IPS DF 4.7 (cell line): ENCODE measurements around the gene CEMIP2.
"Not testable (repeated sequence)": the region's sequence is repeated elsewhere in the genome, so short reads cannot be mapped to it uniquely, and the experiment has no call there.

Source experiments
- DNase-seq: peaks from one replicate; pipeline ENCODE4 v3.0.0-alpha.2; 2013; ENCODE audit warnings: low spot score; ENCODE audit errors: extremely low read depth

Gene CEMIP2

GRCh38 chr9:71678999-71679398 lies 89.3 kb downstream of the CEMIP2 start:
- no peak for DNase-seq

GRCh38 chr9:71677209-71677608 lies 91.1 kb downstream of the CEMIP2 start:
- no peak for DNase-seq

DNA sequence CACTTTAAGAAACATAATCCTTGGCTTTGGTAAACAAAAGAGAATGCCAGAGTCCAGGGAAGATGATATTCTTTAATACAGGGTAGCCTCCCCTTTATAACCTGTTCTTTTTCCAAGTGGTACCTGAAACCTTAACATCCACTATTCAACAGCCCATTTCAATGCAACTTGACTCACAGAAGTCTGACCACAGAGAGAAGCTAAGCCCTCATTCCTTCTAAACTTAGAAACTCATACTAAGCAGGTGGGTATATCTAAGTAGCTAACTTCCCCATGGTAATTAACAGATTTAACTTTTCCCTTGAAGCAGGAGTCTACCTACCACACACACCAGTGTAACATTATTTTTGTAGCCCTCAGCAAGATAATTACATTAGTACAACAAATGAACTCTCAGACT lies 91.9 kb downstream of the CEMIP2 start:
- no peak for DNase-seq

DNA sequence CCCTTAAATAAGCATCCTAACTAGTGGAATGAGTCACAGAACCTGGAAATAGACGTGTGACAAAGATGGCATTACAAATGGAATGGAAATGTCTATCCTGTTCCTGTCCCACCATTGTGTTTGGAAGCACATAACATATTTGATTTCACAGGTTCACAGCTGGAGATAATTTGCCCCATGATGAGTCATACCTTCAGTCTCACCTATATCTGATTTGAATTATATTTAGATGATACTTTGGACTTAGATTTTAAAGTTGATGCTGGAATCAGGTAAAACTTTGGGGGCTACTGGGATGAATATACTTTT lies 92.5 kb downstream of the CEMIP2 start:
- no peak for DNase-seq

- DNase-seq = no peak
These were observed 93.0 kb downstream of the CEMIP2 start for GRCh38 chr9:71675105-71675856.

GRCh38 chr9:71672573-71672972 lies 95.7 kb downstream of the CEMIP2 start:
- DNase-seq = no peak

DNA sequence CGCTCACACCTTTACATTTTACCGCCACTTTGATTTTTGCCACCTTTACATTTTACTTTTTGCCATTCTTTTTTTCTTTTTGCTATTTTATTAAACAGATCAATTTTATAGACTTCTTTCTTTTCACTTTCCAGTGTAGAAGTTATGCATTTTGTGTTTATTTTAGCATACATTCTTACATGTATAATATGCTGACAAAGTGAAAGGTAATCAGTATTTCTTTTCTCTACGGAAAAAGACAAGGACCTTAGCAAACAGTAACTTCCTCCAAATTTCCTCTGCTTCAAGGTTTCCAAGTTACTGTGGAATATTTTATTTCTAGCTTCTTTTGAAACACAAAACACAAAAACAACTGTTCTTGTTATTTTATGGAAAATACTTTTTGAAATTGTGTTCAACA lies 97.0 kb downstream of the CEMIP2 start:
- DNase-seq = no peak

DNA sequence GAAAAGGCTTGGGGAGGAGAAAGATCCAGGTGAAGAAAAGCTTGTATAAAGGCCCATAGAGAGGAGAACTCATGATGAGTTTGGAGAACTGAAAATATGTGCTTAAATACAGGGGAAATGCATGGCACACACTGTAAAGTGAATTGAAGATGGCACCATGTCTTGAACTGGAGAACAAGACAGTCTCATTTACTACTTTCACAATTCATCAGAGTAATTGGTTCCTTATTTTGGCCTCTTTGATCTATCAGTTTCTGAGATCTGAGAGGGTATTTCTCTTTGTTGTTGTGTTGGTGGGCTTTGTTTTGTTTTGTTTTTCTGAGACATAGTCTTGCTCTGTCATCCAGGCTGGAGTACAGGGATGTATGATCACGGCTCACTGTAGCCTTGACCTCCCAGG lies 98.2 kb downstream of the CEMIP2 start:
- no peak for DNase-seq

DNA sequence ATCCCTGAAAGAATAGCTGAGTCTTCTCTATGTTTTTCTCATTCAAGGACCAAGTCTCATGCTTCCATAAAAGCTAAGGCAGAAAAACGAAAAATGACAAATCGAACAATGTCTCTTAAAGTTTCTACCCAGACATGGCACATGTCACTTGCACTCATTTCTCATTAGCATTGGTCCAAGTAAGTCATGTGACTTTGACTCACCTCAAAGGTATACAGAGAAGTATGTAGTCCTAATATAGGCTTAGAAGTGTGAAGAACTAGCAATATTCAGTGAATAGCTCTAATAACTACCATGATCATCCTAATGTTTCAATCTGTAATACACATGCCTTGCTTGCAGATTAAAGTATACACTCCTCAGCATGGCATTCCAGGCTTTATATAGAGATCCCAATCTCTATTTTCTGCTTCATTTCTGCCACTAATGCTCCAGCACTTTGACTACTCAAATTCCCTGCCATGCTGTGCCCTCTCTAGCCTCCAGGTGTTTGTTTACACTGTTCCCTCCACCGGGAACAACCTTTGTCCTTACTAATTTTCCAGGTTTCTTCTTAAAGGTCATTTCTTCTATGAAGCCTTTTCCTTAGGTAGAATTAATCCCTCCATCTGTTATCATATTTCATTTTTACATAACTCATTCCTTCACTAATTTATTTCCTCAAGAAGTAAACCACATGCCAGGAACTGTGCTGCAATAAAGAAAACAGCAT lies 98.9 kb downstream of the CEMIP2 start:
- no peak for DNase-seq

DNA sequence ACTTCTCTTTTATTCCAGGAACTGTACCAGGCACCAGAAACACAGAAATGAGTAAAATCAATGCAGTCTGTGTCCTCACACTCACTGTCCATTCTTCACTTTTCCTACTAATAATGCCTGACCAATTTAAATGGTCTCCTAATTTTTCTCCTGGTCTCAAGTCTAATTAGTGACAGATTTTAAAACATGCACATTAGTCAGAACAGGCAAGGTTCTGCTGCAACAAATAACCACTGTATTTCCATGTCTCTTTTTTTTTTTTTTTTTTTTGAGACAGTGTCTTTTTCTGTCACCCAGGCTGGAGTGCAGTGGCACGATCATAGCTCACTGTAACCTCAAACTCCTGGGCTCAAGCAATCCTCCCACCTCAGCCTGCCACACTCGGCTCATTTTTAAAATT lies 99.6 kb downstream of the CEMIP2 start:
- DNase-seq = no peak

- no peak for DNase-seq
These were observed 103.1 kb downstream of the CEMIP2 start for GRCh38 chr9:71665247-71665646.

DNA sequence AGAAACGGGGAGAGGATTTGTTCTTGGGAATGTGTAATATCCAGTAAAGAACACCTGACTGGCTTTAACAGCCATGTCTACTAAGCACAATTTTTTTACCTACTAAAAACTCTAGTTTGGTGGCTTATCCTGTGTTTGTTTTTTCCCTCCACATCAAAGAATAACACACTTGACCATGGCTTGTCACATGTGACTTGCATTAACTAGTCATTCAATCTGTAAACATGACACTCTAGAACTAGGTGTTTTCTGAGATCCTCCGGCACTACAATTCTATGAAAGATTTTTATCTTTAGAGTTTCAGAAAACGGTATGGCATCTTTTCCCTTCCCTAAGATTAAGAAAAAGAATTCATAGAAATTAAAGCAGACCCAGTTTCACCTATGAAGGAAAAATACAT lies 103.7 kb downstream of the CEMIP2 start:
- no peak for DNase-seq

DNA sequence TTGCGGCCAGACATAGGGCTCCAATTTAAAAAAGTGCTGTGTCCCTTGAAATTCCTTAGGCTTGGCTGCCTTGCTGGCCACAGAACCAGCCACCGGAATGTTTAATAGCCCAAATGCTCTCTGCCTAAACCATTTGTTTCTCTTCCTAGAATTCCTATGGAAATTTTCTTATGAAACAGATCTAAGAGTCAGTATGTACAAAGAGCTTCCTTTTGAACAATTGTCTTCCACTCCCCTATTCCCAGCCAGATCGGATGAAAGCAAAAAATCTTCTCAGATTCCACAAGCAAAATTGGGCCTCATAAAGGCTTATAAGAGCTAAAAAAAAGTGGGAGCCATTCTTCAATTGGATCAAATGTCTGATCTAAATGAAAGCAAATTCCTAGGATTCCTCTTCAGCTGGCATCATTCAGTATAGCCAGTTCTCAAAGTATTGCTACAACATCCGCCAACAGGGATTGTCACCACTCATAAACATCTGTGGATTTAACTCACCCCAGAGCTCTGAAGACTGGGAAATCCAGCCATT lies 104.3 kb downstream of the CEMIP2 start:
- no peak for DNase-seq

DNA sequence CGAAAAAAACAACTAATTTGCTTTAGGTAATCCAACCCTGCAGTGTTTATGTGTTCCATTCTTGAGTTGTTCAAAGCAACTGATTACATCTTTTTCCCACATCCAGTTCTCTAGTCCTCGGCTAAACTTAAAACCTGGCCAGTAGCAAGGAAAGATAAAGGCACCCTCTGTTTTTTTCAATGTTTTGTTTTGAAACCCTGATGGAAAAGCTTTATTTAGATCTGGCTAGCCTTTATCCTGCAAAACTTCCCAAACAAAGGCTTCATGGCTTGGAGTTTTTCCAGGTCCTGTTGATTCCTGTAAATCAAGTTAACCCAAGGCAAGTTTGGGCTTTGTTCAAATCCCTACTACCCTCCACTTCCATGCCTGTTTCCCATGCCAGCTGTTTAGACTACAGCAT lies 105.1 kb downstream of the CEMIP2 start:
- DNase-seq = no peak

- DNase-seq = no peak
These were observed 106.2 kb downstream of the CEMIP2 start for GRCh38 chr9:71662082-71662481.

DNA sequence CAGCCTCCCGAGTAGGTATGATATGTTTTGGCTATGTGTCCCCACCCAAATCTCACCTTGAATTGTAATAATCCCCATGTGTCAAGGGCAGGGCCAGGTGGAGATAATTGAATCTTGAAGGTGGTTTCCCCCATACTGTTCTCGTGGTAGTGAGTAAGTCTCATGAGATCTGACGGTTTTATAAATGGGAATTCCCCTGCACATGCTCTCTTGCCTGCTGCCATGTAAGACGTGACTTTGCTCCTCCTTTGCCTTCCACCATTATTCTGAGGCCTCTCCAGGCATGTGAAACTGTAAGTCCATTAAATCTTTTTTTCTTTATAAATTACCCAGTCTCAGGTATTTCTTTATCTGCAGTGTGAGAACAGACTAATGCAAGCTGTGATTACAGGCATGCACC lies 111.0 kb downstream of the CEMIP2 start:
- not testable (repeated sequence) for DNase-seq

DNA sequence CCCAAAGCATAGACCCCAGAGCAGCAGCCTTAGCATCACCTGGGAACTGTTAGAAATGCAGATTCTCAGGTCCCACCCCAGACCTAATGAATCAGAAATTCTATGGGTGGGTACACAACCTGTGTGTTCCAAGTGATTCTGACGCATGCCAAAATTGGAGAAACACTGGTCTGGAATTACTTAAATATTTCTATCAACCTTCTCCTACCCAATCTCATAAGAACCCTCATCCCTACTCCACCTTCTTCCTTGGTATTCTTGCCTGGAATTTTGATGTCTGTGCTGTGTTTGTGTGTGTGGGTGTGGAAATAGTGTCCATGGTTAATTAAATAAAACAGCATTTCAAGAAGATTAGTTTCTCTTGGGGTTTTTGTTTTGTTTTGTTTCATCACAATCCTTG lies 111.8 kb downstream of the CEMIP2 start:
- no peak for DNase-seq

DNA sequence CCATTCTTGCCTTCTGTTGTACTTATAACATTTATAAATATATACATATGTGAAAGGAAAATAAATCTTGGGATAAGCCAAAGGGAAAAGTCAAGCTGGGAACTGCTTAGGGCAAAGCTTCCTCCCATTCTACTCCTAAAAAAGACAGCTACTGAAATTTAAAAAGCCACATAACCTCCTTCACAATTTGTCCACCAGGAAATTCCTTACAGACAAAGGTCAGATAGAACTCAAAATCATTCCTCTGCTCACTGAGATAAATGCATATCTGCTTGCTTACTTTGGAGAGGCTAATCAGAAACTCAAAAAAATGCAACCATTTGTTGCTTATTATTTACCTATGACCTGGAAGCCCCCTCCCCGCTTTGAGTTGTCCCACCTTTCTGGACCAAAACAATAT lies 112.5 kb downstream of the CEMIP2 start:
- no peak for DNase-seq

GRCh38 chr9:71655141-71655540 lies 113.2 kb downstream of the CEMIP2 start:
- no peak for DNase-seq

GRCh38 chr9:71652480-71652879 lies 115.8 kb downstream of the CEMIP2 start:
- DNase-seq = no peak

GRCh38 chr9:71648453-71648852 lies 119.9 kb downstream of the CEMIP2 start:
- no peak for DNase-seq

- no peak for DNase-seq
These were observed 121.2 kb downstream of the CEMIP2 start for GRCh38 chr9:71647094-71647591.

DNA sequence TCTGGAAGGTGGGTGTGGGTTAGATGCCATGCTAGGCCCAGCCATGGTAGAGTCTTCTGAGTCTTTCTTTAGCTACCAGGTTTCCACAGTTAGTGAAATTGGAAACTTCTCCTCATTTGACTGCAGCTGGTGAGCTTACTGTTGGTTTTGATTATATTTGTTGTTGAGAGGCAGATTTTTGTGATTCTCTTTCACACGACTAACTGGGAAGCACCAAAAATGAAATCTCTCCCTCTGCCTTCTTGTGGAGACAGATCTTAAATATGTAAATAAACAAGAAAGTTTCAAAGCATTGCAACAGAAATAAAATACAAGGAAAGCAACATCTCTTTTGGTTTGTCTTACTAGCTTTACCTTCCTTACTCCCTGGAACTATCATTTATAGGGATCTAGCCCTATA lies 122.2 kb downstream of the CEMIP2 start:
- DNase-seq = no peak
